ENCODE data around the gene STRA6. TPM values are rescaled to one million over a fixed set of nuclear protein-coding genes. Genes with fewer than 3 reads are reported as not detected.

STRA6 gene
- polyA plus RNA-seq, 4 donors, result 0.27 to 8.4 TPM; not detected in 2

DNA sequence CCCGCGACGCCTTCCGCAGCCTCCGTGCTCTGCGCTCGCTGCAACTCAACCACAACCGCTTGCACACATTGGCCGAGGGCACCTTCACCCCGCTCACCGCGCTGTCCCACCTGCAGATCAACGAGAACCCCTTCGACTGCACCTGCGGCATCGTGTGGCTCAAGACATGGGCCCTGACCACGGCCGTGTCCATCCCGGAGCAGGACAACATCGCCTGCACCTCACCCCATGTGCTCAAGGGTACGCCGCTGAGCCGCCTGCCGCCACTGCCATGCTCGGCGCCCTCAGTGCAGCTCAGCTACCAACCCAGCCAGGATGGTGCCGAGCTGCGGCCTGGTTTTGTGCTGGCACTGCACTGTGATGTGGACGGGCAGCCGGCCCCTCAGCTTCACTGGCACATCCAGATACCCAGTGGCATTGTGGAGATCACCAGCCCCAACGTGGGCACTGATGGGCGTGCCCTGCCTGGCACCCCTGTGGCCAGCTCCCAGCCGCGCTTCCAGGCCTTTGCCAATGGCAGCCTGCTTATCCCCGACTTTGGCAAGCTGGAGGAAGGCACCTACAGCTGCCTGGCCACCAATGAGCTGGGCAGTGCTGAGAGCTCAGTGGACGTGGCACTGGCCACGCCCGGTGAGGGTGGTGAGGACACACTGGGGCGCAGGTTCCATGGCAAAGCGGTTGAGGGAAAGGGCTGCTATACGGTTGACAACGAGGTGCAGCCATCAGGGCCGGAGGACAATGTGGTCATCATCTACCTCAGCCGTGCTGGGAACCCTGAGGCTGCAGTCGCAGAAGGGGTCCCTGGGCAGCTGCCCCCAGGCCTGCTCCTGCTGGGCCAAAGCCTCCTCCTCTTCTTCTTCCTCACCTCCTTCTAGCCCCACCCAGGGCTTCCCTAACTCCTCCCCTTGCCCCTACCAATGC is 27.1 kb downstream of the STRA6 start:
- DNase-seq, result no peak
- 87 to 90% (median 88%) methylated on average over 45 of the region's 45 CpGs for WGBS, 3 donors
- H3K4me1 ChIP-seq (ENCODE audit: control insufficient read depth in 3 of 3, insufficient read depth in 2 of 3, low read depth in 1 of 3, low read length in 2 of 3), result peaks cover 0 to 3% (median 0%) of the 10 kb centered on the region in 3 donors
- no peaks in the 10 kb centered on the region for H3K9me3 ChIP-seq (ENCODE audit: control insufficient read depth in 2 of 2, insufficient read depth in 1 of 2, low read depth in 1 of 2, low read length in 1 of 2)
- no peaks in the 10 kb centered on the region for H3K27me3 ChIP-seq (ENCODE audit: control insufficient read depth in 3 of 3, insufficient read depth in 3 of 3, low read length in 3 of 3)
- H3K27ac ChIP-seq (ENCODE audit: low read depth in 1 of 3, low read length in 2 of 3), result no peak overlapping the region
- FAIRE-seq, result no peak
- no peak overlapping the region for H3K4me3 ChIP-seq (ENCODE audit: low read depth in 1 of 3, low read length in 3 of 3)
- H3K36me3 ChIP-seq (ENCODE audit: control insufficient read depth in 3 of 3, insufficient read depth in 2 of 3, low read depth in 1 of 3, low read length in 3 of 3), result peaks cover 0 to 6% (median 0%) of the 10 kb centered on the region in 3 donors

DNA sequence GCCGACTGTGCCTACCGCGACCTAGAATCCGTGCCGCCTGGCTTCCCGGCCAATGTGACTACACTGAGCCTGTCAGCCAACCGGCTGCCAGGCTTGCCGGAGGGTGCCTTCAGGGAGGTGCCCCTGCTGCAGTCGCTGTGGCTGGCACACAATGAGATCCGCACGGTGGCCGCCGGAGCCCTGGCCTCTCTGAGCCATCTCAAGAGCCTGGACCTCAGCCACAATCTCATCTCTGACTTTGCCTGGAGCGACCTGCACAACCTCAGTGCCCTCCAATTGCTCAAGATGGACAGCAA is 27.7 kb downstream of the STRA6 start:
- Histone ChIP-seq H3K4me3 (ENCODE audit: low read depth in 1 of 3, low read length in 3 of 3) (peak overlapping the region in 1 of 3 donors; percentile 29), H3K9me3 (ENCODE audit: control insufficient read depth in 2 of 2, insufficient read depth in 1 of 2, low read depth in 1 of 2, low read length in 1 of 2) (no peaks in the 10 kb centered on the region), H3K36me3 (ENCODE audit: control insufficient read depth in 3 of 3, insufficient read depth in 2 of 3, low read depth in 1 of 3, low read length in 3 of 3) (peaks cover 0 to 5% (median 0%) of the 10 kb centered on the region in 3 donors), H3K27me3 (ENCODE audit: control insufficient read depth in 3 of 3, insufficient read depth in 3 of 3, low read length in 3 of 3) (no peaks in the 10 kb centered on the region), H3K4me1 (ENCODE audit: control insufficient read depth in 3 of 3, insufficient read depth in 2 of 3, low read depth in 1 of 3, low read length in 2 of 3) (peaks cover 0 to 3% (median 0%) of the 10 kb centered on the region in 3 donors), H3K27ac (ENCODE audit: low read depth in 1 of 3, low read length in 2 of 3) (peak overlapping the region in 1 of 3 donors; percentile 63)
- FAIRE-seq, result no peak
- WGBS, 3 donors, result 78 to 88% (median 81%) methylated on average over 12 to 14 of the region's 14 CpGs
- no peak for DNase-seq

- Histone ChIP-seq H3K27ac (ENCODE audit: low read depth in 1 of 3, low read length in 2 of 3) (peak overlapping the region in 2 of 3 donors; percentile 41 to 63), H3K36me3 (ENCODE audit: control insufficient read depth in 3 of 3, insufficient read depth in 2 of 3, low read depth in 1 of 3, low read length in 3 of 3) (peaks cover 0 to 5% (median 0%) of the 10 kb centered on the region in 3 donors), H3K4me1 (ENCODE audit: control insufficient read depth in 3 of 3, insufficient read depth in 2 of 3, low read depth in 1 of 3, low read length in 2 of 3) (peaks cover 0 to 3% (median 0%) of the 10 kb centered on the region in 3 donors), H3K4me3 (ENCODE audit: low read depth in 1 of 3, low read length in 3 of 3) (peak overlapping the region in 1 of 3 donors; percentile 37), H3K27me3 (ENCODE audit: control insufficient read depth in 3 of 3, insufficient read depth in 3 of 3, low read length in 3 of 3) (no peaks in the 10 kb centered on the region), H3K9me3 (ENCODE audit: control insufficient read depth in 2 of 2, insufficient read depth in 1 of 2, low read depth in 1 of 2, low read length in 1 of 2) (no peaks in the 10 kb centered on the region)
- DNase-seq (no peak), FAIRE-seq (no peak)
- 68 to 84% (median 82%) methylated on average over 20 of the region's 20 CpGs for WGBS, 3 donors
Observed at GRCh38 chr15:74174219-74174957, 28.2 kb downstream of the STRA6 start.

- Histone ChIP-seq H3K27ac (ENCODE audit: low read depth in 1 of 3, low read length in 2 of 3) (peak within 1 kb of the TSS in 2 of 3 donors; percentile 63 to 67), H3K9me3 (ENCODE audit: control insufficient read depth in 2 of 2, insufficient read depth in 1 of 2, low read depth in 1 of 2, low read length in 1 of 2) (no peaks in the 10 kb centered on the region), H3K27me3 (ENCODE audit: control insufficient read depth in 3 of 3, insufficient read depth in 3 of 3, low read length in 3 of 3) (no peaks in the 10 kb centered on the region), H3K36me3 (ENCODE audit: control insufficient read depth in 3 of 3, insufficient read depth in 2 of 3, low read depth in 1 of 3, low read length in 3 of 3) (peaks cover 0 to 5% (median 0%) of the 10 kb centered on the region in 3 donors), H3K4me1 (ENCODE audit: control insufficient read depth in 3 of 3, insufficient read depth in 2 of 3, low read depth in 1 of 3, low read length in 2 of 3) (peaks cover 0 to 3% (median 0%) of the 10 kb centered on the region in 3 donors), H3K4me3 (ENCODE audit: low read depth in 1 of 3, low read length in 3 of 3) (peak within 1 kb of the TSS in 1 of 3 donors; percentile 37)
- DNase-seq (no peak), FAIRE-seq (no peak)
- WGBS, 3 donors, result 56 to 63% (median 62%) methylated on average over 20 of the region's 20 CpGs
Observed at GRCh38 chr15:74173380-74174218, 29.0 kb downstream of the STRA6 start, which contains the start of gene ISLR. Gene ISLR, plus strand, starts transcription at chr15:74173710. Its CDS starts 1,149 bp downstream, at chr15:74174859.

- FAIRE-seq (no peak), DNase-seq (no peak)
- H3K4me3 ChIP-seq (ENCODE audit: low read depth in 1 of 3, low read length in 3 of 3), result no peak overlapping the region
- peaks cover 0 to 3% (median 0%) of the 10 kb centered on the region in 3 donors for H3K4me1 ChIP-seq (ENCODE audit: control insufficient read depth in 3 of 3, insufficient read depth in 2 of 3, low read depth in 1 of 3, low read length in 2 of 3)
- no peaks in the 10 kb centered on the region for H3K27me3 ChIP-seq (ENCODE audit: control insufficient read depth in 3 of 3, insufficient read depth in 3 of 3, low read length in 3 of 3)
- H3K27ac ChIP-seq (ENCODE audit: low read depth in 1 of 3, low read length in 2 of 3), result peak overlapping the region in 2 of 3 donors; percentile 63 to 67
- no peaks in the 10 kb centered on the region for H3K9me3 ChIP-seq (ENCODE audit: control insufficient read depth in 2 of 2, insufficient read depth in 1 of 2, low read depth in 1 of 2, low read length in 1 of 2)
- peaks cover 0 to 5% (median 0%) of the 10 kb centered on the region in 3 donors for H3K36me3 ChIP-seq (ENCODE audit: control insufficient read depth in 3 of 3, insufficient read depth in 2 of 3, low read depth in 1 of 3, low read length in 3 of 3)
- WGBS, 3 donors, result 52 to 63% (median 62%) methylated on average over 13 of the region's 13 CpGs
Observed at GRCh38 chr15:74172701-74173379, 29.7 kb downstream of the STRA6 start.

DNA sequence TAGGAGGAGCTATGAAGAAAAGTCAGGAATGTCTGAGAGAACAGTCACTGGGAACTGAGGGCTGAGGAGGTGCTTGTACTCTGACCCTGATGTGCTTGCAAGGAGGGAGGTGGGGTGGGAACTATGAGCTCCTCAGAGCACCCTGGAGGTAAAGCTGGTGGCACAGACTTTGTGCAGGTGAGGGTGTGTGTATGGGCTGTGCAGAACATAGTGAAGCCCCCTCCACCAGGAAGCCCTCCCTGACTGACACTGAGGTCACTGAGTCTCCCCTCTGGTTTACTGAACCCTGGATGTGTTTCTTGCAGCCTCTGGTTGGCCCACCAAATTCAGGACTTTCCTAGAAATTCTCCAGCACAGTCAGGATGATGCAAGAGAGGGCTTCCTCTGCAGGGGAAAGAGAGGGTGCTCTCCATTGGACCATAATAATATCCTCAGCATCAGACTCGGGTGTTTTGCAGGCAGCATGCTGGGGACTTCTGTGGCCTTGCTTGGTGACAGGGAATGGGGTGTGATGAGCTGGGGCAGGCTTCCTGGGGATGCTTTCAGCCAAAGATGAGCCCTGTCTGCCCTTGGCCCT is 30.5 kb downstream of the STRA6 start:
- no peaks in the 10 kb centered on the region for H3K27me3 ChIP-seq (ENCODE audit: control insufficient read depth in 3 of 3, insufficient read depth in 3 of 3, low read length in 3 of 3)
- peaks cover 0 to 3% (median 0%) of the 10 kb centered on the region in 3 donors for H3K4me1 ChIP-seq (ENCODE audit: control insufficient read depth in 3 of 3, insufficient read depth in 2 of 3, low read depth in 1 of 3, low read length in 2 of 3)
- peak in 1 of 2 donors; percentile 6 for DNase-seq
- no peaks in the 10 kb centered on the region for H3K9me3 ChIP-seq (ENCODE audit: control insufficient read depth in 2 of 2, insufficient read depth in 1 of 2, low read depth in 1 of 2, low read length in 1 of 2)
- no peak for FAIRE-seq
- H3K4me3 ChIP-seq (ENCODE audit: low read depth in 1 of 3, low read length in 3 of 3), result no peak overlapping the region
- WGBS, 3 donors, result 70 to 92% (median 71%) methylated on average over 1 of the region's 1 CpG
- H3K27ac ChIP-seq (ENCODE audit: low read depth in 1 of 3, low read length in 2 of 3), result peak overlapping the region in 2 of 3 donors; percentile 63 to 67
- H3K36me3 ChIP-seq (ENCODE audit: control insufficient read depth in 3 of 3, insufficient read depth in 2 of 3, low read depth in 1 of 3, low read length in 3 of 3), result peaks cover 0 to 5% (median 0%) of the 10 kb centered on the region in 3 donors

DNA sequence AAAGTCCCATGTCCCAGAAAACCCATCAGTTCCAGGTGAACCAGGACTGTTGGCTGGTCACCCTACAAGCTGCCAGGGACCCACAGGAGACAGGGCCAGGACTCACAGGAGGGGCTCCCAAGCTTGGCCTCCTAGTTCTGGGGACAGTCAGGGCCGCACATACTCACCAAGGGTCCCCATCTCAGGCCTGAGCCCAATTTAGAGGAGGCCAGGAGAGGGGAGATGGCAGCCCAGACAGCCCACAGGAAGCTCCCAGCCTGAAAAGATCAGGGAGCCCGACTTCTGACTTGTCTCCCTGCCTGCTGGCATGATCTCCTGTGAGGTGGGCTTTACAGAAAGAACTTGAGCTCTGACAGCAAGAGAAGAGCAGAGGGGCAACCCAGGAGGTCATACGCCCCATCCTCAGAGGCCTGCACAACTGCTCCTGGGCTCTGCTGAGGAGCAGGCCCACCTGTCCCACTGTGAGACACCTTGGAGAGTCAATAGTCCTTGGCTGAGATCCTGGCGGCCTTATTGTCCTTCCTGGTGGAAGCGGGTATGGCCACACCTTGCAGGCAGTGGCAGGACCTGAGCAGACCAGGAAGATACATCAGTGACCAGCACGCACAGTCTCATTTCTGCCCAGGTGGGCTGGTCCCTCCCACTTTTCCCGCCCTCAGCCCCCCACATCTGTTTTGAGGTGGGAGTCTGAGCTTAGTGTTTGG is 31.6 kb downstream of the STRA6 start:
- no peak for DNase-seq
- WGBS, 3 donors, result 71 to 74% (median 74%) methylated on average over 7 of the region's 7 CpGs

More for the DNA sequence above, 31.6 kb downstream of the STRA6 start:
- FAIRE-seq, result no peak
- Histone ChIP-seq H3K27ac (ENCODE audit: low read depth in 1 of 3, low read length in 2 of 3) (peak overlapping the region in 1 of 3 donors; percentile 17), H3K27me3 (ENCODE audit: control insufficient read depth in 3 of 3, insufficient read depth in 3 of 3, low read length in 3 of 3) (no peaks in the 10 kb centered on the region), H3K36me3 (ENCODE audit: control insufficient read depth in 3 of 3, insufficient read depth in 2 of 3, low read depth in 1 of 3, low read length in 3 of 3) (peaks cover 0 to 5% (median 0%) of the 10 kb centered on the region in 3 donors), H3K4me1 (ENCODE audit: control insufficient read depth in 3 of 3, insufficient read depth in 2 of 3, low read depth in 1 of 3, low read length in 2 of 3) (peaks cover 0 to 3% (median 0%) of the 10 kb centered on the region in 3 donors), H3K9me3 (ENCODE audit: control insufficient read depth in 2 of 2, insufficient read depth in 1 of 2, low read depth in 1 of 2, low read length in 1 of 2) (no peaks in the 10 kb centered on the region), H3K4me3 (ENCODE audit: low read depth in 1 of 3, low read length in 3 of 3) (no peak overlapping the region)
